Ammon's horn (tissue), 1 donor: Measurements from ENCODE around the gene SH2B3.
"Not testable (repeated sequence)": the region's sequence is repeated elsewhere in the genome, so short reads cannot be mapped to it uniquely, and the experiment has no call there.

Experiments
- DNase-seq: peaks from one replicate; pipeline ENCODE4 v3.0.0-alpha.2; 2016; ENCODE audit warnings: low spot score

The SH2B3 gene

GRCh38 chr12:111405859-111406473 is at the start of gene SH2B3:
SH2B3 (plus strand) TSS chr12:111405923; CDS start chr12:111418146, 12,223 bp downstream.
- DNase-seq, result no peak

DNA sequence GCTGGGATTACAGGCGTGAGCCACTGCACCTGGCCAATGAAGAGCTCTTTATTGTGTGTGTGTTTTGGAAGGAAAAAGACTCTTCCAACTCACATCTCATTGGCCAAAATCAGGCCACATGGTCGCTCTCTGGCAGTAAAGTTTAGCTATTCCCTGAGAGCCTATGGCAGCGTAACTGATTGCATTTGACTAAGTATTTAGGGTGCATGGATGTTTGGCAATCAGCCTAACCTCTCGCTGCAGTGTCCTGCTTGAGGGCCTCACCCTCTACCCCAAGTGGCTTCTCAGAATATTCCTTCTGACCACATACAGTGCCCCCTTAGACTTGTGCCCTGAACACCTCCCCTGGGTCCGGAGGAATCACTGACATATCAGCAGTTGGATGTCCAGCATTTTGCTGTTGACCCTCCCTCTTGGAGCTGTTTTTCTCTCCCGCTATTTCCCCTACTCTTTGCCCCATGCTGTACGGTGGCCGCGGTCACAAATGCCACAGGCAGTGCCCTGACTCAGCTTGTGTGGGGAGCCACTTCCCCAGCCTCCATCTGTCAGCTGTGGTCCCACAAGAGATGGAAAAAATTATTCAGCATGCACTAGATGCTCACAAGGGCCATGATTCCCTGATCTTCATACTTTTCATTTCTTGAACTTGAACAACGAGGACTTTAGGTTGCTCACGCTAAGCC is 46.4 kb upstream of the SH2B3 start:
- DNase-seq, result no peak

DNA sequence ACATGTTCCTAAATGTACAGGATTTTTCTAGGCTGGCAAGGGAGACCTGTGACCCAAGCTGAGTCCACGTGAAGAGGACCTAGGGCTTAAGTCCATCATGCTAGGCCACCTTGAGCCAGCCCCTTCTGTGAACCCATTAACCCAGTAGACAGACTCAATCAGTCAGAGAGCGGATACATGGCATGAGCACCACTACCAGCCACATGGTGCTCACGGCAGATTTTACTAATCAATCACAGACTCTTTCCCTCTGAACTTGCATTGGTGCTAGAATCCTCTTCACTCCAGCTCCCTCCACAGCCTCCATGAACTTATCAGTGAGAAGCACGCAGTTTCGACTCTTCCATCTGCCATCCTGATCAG is 45.8 kb upstream of the SH2B3 start:
- no peak for DNase-seq

- DNase-seq, result no peak
Measured at GRCh38 chr12:111360325-111360930, 45.3 kb upstream of the SH2B3 start.

DNA sequence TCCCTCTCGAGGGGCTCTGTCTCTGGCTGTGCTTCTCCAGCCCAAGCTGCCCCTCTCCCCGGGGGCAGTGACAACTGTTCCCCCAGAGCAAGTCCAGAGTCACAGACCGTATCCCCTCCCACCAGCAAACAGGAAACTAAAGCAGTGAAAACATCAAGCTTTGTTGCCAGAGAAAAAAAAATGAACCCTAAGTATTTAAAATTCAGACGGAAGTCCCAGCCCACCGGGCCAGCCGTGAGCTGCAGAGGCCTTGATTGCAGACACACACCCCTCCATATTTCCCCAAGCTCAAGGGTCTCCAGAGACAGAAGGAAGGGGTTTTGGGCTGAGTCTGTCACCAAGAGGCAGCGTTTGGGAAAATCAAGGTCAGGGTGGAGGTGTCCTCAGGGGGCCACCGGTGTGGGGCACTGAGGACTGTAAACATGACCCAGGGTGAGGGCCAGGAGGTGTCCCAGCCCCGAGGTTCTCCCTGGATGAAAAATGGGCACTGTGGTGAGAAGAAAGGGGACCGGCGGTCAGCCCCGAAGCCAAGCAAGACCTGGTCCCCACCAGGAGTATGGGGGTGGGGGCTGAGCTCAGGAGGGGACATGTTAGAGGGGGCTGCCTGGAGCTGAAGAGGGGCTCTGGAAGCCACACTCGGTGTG is 44.5 kb upstream of the SH2B3 start:
- no peak for DNase-seq

GRCh38 chr12:111361717-111362576 is 43.8 kb upstream of the SH2B3 start:
- no peak for DNase-seq

DNA sequence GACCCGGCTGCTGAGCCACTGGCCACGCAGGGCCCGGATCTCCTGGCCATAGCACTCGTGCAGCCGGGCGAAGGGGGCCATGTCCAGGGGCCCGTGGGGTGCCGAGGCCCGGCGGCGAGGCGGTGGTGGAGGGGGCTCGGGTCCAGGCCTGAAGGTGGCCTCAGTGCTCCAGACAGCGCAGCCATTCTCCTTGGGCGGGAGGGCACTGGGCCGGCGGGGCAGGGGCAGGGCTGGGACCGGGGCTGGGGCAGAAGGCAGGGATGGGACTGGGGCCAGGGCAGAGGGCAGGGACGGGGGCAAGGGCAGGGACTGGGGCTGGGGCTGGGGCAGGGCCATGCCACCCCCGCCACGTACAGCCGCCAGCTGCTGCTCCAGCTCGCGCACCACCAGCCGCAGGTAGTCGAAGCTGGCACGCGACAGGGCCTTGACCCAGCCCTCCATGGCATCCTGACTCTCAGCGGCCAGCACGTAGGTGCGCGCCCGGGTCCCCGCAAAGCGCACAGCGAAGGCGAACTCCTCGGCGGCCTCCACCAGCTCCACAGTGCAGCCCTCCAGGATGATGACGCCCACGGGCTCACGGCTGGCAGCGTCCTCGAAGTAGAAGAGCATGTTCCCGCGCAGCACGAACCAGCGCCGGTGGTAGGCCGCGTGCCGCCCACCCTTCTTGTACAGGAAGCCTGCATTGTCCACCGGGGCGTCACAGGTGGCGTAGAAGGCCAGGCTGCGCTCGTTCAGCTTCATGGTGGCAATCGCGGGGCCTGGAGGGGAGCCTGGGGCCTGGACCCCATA is 42.8 kb upstream of the SH2B3 start:
- DNase-seq, result no peak

DNA sequence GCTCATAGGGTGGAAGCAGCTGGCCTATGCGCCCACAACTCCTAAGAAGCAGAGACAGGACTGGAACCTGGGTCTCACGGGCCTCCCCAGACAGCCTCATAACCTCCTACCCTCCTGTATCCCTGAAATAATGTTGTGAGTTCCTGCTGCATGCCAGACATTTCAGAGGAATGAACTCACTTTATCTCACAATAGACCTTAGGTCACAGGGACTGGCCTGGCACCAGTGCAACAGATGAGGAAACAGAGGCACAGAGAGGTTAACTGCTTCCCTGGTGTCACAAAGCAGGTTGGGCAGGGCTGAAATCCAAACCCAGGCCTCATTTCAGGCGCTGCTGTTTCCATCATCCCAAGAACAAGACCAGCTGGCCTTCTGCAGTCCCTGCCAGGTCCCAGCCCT is 42.1 kb upstream of the SH2B3 start:
- DNase-seq, result no peak

- DNase-seq, result no peak
Measured at GRCh38 chr12:111366075-111366474, 39.6 kb upstream of the SH2B3 start.

DNA sequence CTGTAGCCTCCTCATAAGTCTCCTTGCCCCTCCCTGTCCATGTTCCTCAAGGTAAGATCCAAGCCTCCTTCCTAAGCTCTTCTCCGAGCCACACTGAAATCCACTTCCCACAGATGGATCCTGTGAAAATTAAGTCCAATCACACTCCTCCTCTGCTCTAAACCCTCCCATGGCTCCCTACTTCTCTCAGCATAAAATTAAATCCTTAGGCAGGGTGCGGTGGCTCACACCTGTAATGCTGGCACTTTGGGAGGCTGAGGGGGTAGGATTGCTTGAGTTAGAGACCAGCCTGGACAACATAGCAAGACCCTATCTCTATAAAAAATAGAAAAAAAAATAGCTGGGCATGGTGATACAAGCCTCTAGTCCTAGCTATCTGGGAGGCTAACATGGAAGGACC is 39.1 kb upstream of the SH2B3 start:
- no peak for DNase-seq

GRCh38 chr12:111367661-111368221 is 38.0 kb upstream of the SH2B3 start:
- DNase-seq, result no peak

GRCh38 chr12:111368291-111368787 is 37.4 kb upstream of the SH2B3 start:
- no peak for DNase-seq

- DNase-seq, result peak; percentile 93
Measured at GRCh38 chr12:111368788-111369495, 36.8 kb upstream of the SH2B3 start, which contains the start of gene PHETA1. PHETA1 (minus strand) TSS chr12:111369095; CDS start chr12:111363427, 5,668 bp downstream.

DNA sequence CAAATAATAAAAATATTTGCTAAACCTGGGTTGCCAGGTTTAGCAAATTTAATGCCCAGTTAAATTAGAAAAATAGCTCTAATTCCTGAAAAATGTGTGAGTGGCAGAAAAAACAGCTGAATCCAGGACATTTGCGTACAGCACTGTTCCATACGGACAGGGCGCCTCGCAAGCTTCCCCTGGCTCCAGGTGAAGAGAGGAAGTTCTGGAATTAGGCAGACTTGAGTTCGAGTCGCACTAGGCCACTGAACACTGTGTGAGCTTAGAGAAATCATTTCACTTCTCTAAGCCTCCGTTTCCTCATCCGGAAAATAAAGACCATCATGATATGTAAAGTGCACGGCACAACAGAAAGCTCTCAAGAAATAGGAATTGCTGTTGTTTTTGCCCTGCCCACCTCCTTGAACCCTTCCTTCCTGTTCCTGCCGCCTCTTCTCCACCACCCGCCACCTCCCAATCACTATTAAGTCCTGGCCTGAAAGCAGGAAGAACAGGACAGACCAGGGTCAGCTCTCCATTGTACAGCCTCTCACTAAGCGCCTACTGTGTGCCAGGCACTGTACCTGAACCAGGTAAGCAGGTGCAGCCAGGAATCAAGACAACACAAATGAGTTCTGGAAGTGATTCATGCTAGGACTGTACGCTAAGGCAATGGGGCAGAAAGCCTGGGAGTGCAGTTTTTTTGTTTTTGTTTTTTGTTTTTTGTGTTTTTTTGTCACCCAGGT is 36.1 kb upstream of the SH2B3 start:
- DNase-seq, result no peak

GRCh38 chr12:111373231-111373630 is 32.5 kb upstream of the SH2B3 start:
- not testable (repeated sequence) for DNase-seq

DNA sequence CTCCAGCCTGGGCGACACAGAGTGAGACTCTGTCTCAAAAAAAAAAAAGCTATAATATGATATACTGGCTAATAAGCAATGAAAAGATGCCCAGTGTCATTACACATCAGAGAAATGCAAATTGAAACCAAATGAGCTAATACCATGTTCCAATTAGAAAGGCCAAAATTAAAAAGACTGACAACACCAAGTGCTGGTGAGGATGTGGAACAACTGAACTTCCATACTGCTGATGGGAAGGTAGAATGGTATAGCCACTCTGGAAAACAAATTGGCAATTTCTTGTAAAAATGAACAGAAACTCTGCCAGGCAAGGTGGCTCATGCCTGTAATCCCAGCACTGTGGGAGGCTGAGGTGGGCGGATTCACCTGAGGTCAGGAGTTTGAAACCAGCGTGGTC is 28.3 kb upstream of the SH2B3 start:
- no peak for DNase-seq

- no peak for DNase-seq
Measured at GRCh38 chr12:111379942-111380554, 25.7 kb upstream of the SH2B3 start.

- no peak for DNase-seq
Measured at GRCh38 chr12:111384596-111384995, 21.1 kb upstream of the SH2B3 start.

DNA sequence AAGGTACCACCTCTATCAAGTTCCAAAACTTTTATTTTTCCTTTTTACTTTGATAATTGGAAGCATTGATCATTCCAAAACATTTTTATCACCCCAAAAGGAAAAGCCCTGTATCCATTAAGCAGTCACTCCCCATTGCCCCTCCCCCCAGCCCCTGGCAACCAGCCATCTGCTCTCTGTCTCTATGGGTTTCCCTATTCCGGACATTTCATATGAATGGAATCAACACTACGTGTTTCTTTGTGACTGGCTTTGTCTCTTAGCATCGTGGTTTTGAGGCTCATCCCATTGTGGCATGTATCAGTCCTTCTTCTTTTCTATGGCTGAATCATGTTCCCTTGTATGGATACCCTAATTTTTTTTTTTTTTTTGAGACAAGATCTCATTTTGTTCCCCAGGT is 18.8 kb upstream of the SH2B3 start:
- no peak for DNase-seq
